HG03354 (cell line): ENCODE results near the gene NTRK3.

Experiments used
- ATAC-seq: cut with Tn5 transposase; IDR thresholded peaks from one replicate; pipeline ENCODE4 v1.9.1; 2021; ENCODE audit warnings: mild to moderate bottlenecking; ENCODE audit not compliant: unreplicated experiment, poor library complexity, severe bottlenecking

Gene NTRK3

DNA sequence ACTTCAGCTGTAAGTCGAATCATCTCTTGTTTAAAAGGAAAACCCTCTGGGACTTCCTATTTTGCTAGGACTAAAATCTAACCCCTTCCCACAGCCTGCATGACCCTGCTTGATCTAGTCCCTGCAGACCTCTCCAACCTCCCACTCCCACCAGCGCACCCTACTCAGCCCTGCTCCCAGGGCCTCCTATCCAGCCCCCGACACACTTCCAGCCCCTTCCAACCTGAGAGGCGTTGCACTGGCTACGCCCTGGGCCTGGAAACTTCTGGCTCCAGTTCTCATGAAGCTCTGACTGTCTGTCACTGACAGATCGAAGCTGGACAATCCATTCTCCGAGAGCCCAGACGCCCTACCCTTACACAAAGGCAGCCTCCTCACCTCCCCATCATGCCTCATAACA, 21.8 kb downstream of the NTRK3 start:
- no peak for ATAC-seq

DNA sequence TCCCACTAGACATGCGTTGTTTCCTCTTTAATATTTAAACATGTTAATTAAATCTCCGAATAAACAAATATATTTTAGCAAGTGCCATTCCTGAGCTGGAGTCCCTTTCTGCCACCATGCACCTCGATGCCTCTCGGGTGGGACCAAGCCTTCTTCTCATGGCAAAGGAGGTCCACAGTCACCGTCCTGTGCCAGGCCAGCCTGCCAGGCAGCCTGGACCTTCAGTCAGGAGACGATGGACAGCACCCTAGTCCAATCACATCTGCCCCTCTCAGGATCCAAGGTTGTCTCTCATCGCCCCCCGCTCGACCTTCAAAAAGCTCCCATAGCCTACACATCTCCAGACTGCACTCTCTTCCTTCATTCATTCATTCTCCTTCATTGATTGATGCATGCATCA, 22.6 kb downstream of the NTRK3 start:
- no peak for ATAC-seq

DNA sequence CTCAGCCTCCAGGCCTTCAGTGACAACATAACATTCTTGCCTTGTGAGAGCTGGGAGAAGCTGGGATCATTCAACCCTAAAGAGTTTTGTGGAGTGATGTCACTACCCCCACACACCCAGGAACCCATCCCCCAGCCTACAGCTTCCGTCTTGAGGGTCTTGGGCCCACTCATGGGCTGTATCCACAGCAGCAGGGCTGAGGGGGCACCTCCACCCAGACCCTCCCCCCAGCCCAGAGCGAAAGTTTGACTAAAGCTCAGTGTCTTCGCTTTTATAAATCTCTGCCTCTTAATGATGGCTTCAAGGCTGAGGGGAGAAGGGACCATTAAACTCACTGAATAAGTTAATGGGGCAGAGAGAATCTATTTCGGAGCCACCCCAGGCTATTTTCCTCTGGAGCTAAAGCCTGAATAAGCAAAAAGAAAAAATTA, 23.8 kb downstream of the NTRK3 start:
- ATAC-seq: no peak

DNA sequence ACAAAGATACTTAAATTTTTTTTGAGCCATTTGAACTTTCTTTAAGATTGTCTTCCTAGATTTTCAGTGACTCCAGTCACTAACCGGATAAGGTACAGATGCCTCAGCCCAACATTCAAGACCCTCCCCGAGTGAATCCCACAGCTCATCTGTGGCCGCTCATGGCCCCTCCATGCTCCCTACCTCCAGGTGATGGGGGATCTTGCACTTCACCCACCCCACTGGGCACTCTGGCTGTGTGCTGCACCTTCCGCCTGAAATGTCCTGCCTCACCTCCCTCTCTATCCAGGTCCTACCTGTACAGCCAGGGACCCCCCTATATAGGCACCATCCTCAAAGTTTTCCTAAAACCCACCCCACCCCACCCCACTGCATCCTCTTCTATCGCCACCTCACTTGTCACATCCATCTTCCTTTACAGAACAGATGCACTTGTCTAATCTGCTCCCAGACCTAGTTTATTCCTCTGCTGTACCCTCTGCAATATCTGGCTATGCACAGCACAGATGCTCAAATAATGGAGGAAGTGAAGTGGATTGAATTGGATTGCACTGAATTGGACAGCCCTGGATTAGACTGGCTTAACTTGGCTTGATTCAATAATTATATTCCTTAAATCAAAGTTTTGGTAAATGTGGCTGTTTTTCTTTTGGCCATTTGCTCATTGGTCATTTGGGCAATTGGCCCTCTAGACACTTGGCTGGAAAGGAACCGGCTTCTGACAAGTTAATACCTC, 24.5 kb downstream of the NTRK3 start:
- ATAC-seq: no peak

DNA sequence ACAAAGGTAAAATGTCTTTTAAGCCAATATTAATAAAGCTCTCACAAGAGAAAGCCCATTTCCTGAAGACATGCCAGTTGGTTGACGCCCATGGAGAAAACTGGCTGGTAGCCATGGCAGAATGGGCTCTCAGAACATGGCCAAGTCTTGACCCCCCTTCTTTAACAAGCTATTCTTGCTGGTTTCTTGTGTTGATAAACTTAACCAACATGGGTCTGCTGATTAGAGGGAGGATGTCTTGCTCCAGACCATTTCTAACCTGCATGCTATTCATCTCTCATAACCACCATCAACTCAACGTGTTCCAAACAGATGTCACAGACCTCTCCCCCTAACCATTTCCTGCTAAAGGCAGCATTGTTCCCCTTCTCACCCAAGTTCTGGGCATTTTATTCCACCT, 25.7 kb downstream of the NTRK3 start:
- ATAC-seq: no peak

DNA sequence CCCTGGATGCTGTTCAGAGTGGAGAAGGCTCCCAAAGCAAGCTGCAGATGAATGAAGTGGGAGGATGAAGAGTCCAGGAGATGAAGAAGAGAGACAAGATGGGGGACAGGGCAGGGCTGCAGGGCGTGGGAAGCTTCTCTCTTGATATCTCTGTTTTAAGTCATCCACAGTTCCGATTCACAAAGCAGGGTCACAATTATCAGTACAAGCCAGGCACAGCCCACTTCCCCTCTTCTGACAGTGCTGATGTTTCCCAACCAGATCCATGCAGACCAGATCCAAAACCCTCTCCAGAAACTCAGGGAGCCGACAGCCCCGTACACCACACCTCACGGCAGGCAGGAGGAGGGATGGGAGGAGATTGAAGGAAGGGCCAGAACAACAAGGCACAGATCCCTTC, 31.1 kb downstream of the NTRK3 start:
- no peak for ATAC-seq

DNA sequence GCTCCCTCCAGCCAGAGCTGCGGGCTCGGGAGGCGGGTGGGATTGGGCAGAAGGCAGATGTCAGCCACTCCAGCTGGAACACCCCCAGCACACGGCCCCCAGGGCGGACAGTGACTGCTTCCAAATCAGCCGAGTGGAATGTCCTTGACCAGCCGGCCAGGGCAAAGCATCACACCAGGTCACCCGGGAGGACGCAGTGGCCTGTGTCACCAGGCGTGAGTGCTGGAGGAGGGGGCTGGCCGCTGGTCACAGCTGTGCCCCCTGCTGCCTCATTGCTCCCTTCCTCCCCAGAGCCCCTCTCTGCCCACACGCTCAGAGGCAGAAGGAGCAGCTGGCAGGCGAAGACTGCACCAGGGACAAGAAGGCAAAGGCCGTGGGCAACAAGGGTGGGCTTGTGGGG, 33.5 kb downstream of the NTRK3 start:
- ATAC-seq: no peak

DNA sequence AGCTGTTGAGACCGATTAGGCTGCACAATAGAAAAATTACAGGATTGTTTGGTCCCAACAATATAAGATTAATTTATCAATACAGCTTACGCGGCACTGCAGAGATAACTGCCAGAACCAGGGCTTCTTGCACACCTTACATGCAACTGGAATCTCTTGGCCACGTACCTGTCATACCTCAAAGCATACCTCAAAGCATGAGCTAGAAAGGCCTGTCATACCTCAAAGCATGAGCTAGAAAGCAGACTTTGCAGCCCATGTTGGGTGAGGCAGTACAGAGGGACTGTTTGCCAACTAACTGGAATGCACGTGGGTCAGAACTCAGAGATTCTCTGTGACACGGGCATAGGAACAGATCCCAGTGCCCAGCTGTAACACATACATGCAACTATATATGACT, 34.7 kb downstream of the NTRK3 start:
- no peak for ATAC-seq

DNA sequence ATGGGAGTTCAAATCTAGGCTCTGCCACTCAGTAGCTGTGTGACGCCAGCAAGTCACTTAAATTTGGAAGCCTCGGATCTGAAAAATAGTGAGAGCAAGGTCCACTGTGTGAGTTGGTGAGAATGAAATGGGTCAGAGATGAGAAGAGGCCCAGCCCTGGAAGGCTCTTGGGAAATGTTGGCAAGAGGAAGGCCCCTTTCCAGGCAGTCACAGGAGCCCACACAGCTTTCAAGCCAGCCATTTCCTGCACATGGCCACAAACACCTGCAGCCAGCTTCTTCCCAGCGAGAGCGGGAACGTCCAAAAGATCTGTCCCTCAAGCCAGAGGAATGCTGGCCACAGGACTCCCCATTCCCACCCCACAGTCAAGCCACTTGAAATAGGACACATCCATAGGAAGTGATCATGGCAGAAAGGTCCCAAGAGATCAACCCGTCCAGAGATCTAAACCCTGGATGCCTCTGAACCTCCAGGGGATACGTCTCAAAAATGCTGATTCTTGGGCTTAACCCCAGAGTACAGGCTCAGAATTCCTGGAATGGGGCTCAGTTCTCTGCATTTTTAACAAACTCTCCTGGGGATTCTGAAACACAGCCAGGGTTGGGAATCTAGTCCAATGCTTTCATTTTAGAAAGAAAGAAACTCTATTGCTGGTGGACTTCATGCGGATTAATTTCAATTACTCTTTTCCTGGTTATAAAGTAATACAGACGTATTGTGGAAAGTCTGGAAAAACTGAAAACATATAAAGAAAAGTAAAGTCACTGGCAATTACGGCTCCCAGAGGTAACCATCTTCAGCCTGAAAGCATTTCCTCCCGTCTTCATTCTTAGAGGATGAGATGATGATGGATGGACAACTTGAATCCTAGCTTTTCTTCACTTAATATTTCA, 35.9 kb downstream of the NTRK3 start:
- ATAC-seq: no peak

DNA sequence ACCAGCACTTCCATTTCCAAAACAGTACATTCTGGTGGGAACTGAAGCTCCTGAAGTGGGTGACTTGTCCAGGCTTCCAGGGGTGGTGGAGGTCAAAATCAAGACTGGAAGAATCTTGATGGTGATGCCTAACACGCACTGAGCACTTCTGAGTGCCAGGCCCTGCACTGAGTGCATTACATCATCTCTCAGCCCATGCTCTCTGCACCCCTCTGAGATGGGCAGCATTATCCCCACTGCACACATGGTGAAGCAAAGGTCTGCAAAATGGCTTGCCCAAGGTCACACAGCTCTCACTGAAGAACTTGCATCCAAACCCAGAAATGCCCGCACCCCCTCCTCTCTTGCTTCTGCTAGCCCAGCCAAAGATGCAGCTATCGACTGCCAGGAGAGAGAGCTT, 36.9 kb downstream of the NTRK3 start:
- no peak for ATAC-seq

DNA sequence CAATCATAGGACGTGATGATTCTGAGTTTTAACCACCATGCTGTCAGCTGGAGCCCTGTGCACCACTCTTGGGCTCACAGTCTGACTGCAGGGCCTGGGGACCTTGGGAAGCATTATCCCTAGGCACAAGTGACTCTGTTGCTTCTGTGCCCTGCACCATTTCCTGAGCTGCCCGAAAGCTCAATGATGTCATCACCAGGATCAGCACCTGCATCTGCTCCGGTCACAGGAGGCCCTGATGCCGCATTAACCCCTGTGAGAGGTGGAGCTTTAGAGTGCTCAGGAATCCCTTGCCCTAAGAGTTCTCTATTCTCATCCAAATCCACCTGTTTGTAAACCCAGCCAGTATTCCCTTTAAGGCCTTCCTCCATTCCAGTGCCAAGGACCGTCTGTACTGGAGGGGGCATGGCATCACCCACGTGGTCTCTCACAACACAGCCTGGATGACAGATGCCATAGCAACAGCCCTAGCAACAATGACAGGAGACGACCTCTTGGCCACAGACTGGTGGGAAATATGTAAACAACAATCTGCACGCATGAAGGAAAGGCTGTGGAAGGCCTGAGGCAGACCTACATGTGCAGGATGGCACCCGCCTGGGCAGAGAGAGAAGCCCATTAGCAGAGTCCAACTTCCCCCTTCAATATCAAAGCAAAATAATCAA, 37.9 kb downstream of the NTRK3 start:
- no peak for ATAC-seq

DNA sequence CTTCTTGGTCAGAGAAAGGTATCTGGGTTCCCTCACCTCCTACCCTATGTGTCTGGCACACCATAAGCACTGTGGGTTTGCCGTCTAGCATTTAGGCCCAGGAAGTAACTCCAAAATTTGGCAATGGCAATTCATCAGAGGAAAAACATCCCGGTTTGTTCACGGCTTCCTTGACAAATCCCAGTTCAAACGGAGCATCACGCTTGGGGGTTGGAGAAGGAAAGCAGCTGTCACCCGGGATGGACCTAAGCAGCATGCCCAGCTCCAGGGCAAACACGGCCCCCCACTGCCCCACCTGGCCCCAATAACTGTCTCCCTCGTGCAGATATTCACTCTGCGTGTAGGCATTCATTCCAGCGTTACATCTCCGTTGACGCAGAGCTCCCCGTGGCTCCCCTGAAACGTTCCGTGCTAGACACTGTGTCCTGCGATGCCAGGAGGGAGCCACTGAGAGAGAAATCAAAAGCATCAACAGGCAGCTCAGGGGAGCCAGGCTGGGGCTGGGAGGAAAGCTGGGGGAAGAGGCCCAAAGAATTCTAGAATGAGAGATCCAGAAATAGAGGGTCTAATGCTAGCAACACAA, 41.4 kb downstream of the NTRK3 start:
- no peak for ATAC-seq

DNA sequence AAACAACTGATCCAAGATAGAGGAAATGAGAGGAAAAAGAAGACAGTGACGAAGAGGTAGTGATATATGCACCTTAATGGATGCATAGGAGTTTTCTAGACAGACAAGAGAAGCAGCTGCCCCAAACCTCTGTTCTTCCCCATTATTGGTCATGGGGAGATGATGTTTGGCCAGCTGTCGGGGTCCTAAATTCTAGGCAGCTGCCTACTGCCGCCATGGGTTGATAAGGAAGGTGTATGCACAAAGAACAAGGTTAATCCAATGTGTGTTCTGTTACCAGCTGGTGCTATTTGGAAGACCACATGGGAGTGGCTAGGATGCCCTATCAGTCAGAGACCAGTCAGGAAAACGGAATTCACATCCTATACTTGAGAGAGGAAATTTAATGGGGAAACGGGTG, 47.4 kb downstream of the NTRK3 start:
- ATAC-seq: no peak

DNA sequence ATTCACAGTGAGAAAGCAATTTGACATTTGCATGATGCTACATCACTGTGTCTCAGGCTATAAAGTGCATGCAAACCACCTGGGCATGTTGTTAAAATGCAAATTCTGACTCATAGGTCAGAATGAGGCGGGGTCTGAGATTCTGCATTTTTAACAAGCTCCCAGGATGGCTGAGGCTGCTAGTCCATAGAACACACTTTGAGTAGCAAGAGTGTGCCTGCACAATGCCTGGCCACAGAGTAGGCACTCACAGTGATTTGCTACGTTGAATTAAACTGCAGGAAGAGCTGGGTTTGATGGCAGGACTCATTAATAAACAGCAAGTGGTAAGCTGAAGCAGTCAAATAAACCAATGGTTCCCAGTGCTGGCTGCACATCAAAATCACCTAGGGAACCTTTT, 48.1 kb downstream of the NTRK3 start:
- no peak for ATAC-seq

DNA sequence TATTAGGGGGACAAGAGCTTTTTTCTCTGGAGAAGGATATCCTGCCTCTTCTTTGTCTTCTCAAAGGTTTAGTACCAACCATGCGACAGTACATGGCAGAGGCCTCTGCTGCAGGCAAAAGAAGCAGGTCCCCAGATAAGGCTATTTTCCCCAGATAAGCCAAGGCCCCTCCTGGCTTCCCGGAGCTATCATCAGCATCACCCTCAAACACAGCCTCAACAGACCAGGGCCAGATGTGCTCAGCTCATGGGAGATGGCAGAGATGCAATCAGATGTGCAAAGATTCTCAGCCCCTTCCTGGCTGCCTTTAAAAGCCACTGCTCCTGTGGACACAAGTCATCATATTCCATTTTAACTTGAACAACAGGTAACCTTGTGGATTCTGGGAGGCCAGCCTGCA, 49.0 kb downstream of the NTRK3 start:
- no peak for ATAC-seq

DNA sequence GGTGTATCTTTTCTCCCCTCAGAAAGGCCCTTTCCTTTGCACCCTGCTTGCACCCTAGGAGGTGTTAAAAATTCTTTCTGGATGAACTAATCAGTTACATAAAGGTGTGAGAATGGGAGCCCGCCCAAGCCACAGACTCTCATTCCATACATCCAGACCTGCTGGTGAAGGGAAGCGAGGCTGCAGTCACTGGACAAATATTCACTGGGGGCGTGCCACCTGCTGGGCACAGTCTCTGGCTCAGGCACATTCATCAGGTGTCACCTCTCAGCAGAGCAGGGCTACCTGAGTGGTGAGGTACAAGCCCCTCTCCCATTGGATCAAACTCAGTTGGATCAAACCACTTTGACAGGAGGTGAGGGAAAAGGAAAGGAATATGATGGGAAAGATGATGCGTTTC, 52.0 kb downstream of the NTRK3 start:
- no peak for ATAC-seq

DNA sequence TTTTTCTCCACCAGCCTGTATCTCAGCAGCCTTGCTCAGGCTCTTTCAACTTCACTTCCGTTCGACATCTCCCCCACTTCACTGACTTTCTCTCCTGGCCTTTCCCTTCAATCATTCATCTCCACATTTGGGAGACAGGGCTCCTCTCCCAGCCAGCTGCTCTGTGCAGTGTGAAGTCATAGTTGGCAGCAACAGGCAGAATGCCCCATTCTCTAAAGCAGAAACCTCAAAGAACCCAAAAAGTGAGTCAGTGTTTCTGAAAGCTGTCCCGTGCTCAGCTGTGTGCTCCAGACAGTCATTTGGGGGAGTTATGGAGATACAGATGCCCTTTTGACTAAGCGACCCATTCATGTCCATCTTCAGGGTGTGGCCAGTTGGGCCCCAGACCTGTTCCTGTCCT, 54.3 kb downstream of the NTRK3 start:
- ATAC-seq: no peak

DNA sequence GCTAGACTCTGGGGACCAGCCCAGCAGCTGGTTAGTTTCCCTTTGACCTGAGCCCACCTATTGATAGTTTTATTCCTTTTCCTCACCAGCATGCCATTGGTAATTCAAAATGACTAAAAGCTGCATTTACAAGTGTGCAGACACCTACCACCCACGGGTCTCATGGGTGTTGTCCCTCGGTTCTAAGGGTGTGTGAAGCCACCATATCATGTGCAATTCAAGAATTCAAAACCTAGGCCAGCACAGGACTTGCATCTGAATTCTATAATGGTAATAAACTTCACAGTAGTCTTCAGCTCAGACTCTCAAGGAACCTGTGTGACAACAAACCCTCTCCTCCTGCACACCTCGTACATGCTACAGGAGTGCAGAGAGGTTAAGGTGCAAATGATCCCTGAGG, 55.3 kb downstream of the NTRK3 start:
- no peak for ATAC-seq

DNA sequence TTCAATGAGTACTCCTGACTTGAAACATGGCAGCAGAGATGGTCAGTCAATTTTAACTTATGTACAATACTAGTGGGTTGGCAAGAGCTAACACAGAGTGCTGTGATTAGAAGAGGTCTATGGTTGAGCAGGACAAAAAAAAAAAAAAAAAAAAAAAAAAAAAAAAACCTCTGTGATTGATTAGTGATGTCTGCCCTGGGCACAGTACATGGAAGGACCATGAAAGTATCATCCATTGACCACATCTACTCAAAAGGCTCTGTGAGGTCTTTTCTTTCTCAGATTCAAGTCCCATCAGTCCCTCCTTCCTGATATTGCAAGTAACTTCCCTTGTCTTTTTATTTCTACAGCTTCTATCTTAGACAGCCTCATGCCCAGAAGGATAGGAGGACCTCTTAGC, 59.6 kb downstream of the NTRK3 start:
- no peak for ATAC-seq

DNA sequence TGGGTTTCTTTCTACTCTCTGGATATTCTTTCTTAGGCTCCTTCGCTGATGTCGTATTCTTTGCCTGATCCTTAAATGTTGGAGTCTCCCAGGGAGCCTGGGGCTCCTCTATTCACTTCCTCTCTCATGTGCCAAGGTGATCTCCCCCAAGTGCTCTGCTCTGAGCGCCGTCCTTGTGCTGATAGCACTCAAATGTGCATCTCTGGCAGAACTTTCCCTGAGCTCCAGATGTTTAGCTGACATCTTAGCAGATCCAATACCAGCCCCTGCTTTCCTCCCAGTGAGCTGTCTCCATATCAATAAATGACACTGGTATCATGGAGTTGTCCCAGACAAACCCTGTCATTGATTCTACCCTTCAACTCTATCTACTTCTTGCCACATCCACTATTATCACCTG, 62.4 kb downstream of the NTRK3 start:
- no peak for ATAC-seq
